Type B pancreatic cell (in vitro differentiated cells): Measurements from ENCODE around the gene COG3. TPM values are rescaled to one million over a fixed set of nuclear protein-coding genes. Genes with fewer than 3 reads are reported as not detected.

Experiments used
- DNase-seq: peaks from one replicate; pipeline ENCODE4 v3.0.0; 2021; ENCODE audit warnings: mixed read lengths; ENCODE audit not compliant: unreplicated experiment; ENCODE audit errors: extremely low spot score
- H3K27ac Mint-ChIP-seq: 2 replicates; pipeline ENCODE4 v1.8.0; 2021; ENCODE audit warnings: mild to moderate bottlenecking, mixed read lengths
- H3K27me3 Mint-ChIP-seq: 2 replicates; pipeline ENCODE4 v1.8.0; 2021; ENCODE audit warnings: mixed read lengths
- H3K36me3 Mint-ChIP-seq: 2 replicates; pipeline ENCODE4 v1.8.0; 2021; ENCODE audit warnings: mixed read lengths
- H3K4me1 Mint-ChIP-seq: one replicate; pipeline ENCODE4 v1.8.0; 2021; ENCODE audit warnings: mixed read lengths; ENCODE audit not compliant: unreplicated experiment
- H3K4me3 Mint-ChIP-seq: 2 replicates; pipeline ENCODE4 v1.8.0; 2021; ENCODE audit warnings: mild to moderate bottlenecking, mixed read lengths
- H3K9me3 Mint-ChIP-seq: 2 replicates; pipeline ENCODE4 v1.8.0; 2021; ENCODE audit warnings: mixed read lengths
- CTCF ChIP-seq: fragments of 200-600 bp; sonication (generic); conservative IDR thresholded peaks from 2 replicates; pipeline ENCODE4 v1.5.0; 2021; ENCODE audit warnings: antibody characterized with exemption, mild to moderate bottlenecking
- total RNA-seq: library from RNA; stranded (reverse); gene quantifications from 2 replicates; pipeline ENCODE4 v1.2.1, GENCODE V29; 2021; ENCODE audit warnings: low replicate concordance

Gene COG3
- total RNA-seq, 1 donor from 2014 or later = 30.4 TPM

- DNase-seq = no peak
- Mint-ChIP-seq H3K4me1 (no peaks in the 10 kb centered on the region), H3K27me3 (peaks cover 7% of the 10 kb centered on the region), H3K9me3 (no peaks in the 10 kb centered on the region), H3K4me3 (no peak overlapping the region), H3K36me3 (no peaks in the 10 kb centered on the region), H3K27ac (no peak overlapping the region)
- no peak for TF ChIP-seq CTCF
Measured at GRCh38 chr13:45565331-45565730, 100.6 kb downstream of the COG3 start.

GRCh38 chr13:45575146-45575829 lies 110.5 kb downstream of the COG3 start:
- H3K4me3 Mint-ChIP-seq = no peak overlapping the region
- DNase-seq = no peak
- no peaks in the 10 kb centered on the region for H3K4me1 Mint-ChIP-seq
- no peaks in the 10 kb centered on the region for H3K9me3 Mint-ChIP-seq
- no peaks in the 10 kb centered on the region for H3K36me3 Mint-ChIP-seq
- TF ChIP-seq CTCF = no peak
- H3K27me3 Mint-ChIP-seq = peaks cover 26% of the 10 kb centered on the region
- no peak overlapping the region for H3K27ac Mint-ChIP-seq

GRCh38 chr13:45575830-45576180 lies 111.1 kb downstream of the COG3 start:
- H3K36me3 Mint-ChIP-seq = no peaks in the 10 kb centered on the region
- peaks cover 25% of the 10 kb centered on the region for H3K27me3 Mint-ChIP-seq
- no peak overlapping the region for H3K4me3 Mint-ChIP-seq
- no peak overlapping the region for H3K27ac Mint-ChIP-seq
- H3K9me3 Mint-ChIP-seq = no peaks in the 10 kb centered on the region
- DNase-seq = no peak
- H3K4me1 Mint-ChIP-seq = no peaks in the 10 kb centered on the region
- no peak for TF ChIP-seq CTCF

- no peak for TF ChIP-seq CTCF
- no peaks in the 10 kb centered on the region for H3K36me3 Mint-ChIP-seq
- H3K27me3 Mint-ChIP-seq = peaks cover 22% of the 10 kb centered on the region
- H3K9me3 Mint-ChIP-seq = no peaks in the 10 kb centered on the region
- H3K4me3 Mint-ChIP-seq = no peak overlapping the region
- no peak overlapping the region for H3K27ac Mint-ChIP-seq
- H3K4me1 Mint-ChIP-seq = no peaks in the 10 kb centered on the region
- no peak for DNase-seq
Measured at GRCh38 chr13:45576466-45576865, 111.7 kb downstream of the COG3 start.

- Mint-ChIP-seq H3K27ac (no peak overlapping the region), H3K9me3 (no peaks in the 10 kb centered on the region), H3K4me3 (no peak overlapping the region), H3K4me1 (no peaks in the 10 kb centered on the region), H3K36me3 (no peaks in the 10 kb centered on the region), H3K27me3 (peaks cover 15% of the 10 kb centered on the region)
- no peak for TF ChIP-seq CTCF
- no peak for DNase-seq
Measured at GRCh38 chr13:45582408-45583076, 117.8 kb downstream of the COG3 start.
